H9 (cell line): ENCODE data around the gene LFNG. TPM values are rescaled to one million over a fixed set of nuclear protein-coding genes. Genes with fewer than 3 reads are reported as not detected.

Source experiments
- DNase-seq: peaks from one replicate; pipeline ENCODE4 v3.0.0-alpha.2; 2017
- H2AFZ ChIP-seq: one replicate; pipeline ENCODE4 v1.6.1; 2013; ENCODE audit warnings: mild to moderate bottlenecking, low read length, control low read depth, moderate library complexity
- H2AK5ac ChIP-seq: 2 replicates; pipeline ENCODE4 v1.6.1; 2013; ENCODE audit warnings: low read length, control low read depth, mixed read lengths; ENCODE audit not compliant: insufficient read length
- H2BK120ac ChIP-seq: one replicate; pipeline ENCODE4 v1.6.1; 2013; ENCODE audit warnings: low read depth, mild to moderate bottlenecking, low read length, control low read depth, inconsistent platforms; ENCODE audit not compliant: poor library complexity, severe bottlenecking
- H2BK12ac ChIP-seq: 2 replicates; pipeline ENCODE4 v1.6.1; 2013; ENCODE audit warnings: low read length, control low read depth, mixed read lengths, low read depth; ENCODE audit not compliant: insufficient read length
- H2BK15ac ChIP-seq: 2 replicates; pipeline ENCODE4 v1.6.1; 2013; ENCODE audit warnings: low read depth, low read length, control low read depth
- H2BK20ac ChIP-seq: one replicate; pipeline ENCODE4 v1.6.1; 2013; ENCODE audit warnings: low read depth, mild to moderate bottlenecking, low read length, control low read depth, inconsistent platforms; ENCODE audit not compliant: poor library complexity, severe bottlenecking
- H2BK5ac ChIP-seq: 2 replicates; pipeline ENCODE4 v1.6.1; 2013; ENCODE audit warnings: low read length, control low read depth, mixed read lengths; ENCODE audit not compliant: insufficient read length
- H3K14ac ChIP-seq: 2 replicates; pipeline ENCODE4 v1.6.1; 2013; ENCODE audit warnings: low read length, control low read depth; ENCODE audit not compliant: insufficient read depth
- H3K18ac ChIP-seq: 2 replicates; pipeline ENCODE4 v1.6.1; 2013; ENCODE audit warnings: low read depth, mild to moderate bottlenecking, mixed read lengths, low read length, control low read depth; ENCODE audit not compliant: insufficient read length
- H3K23ac ChIP-seq: 2 replicates; pipeline ENCODE4 v1.6.1; 2013; ENCODE audit warnings: low read length, control low read depth, mixed read lengths, low read depth; ENCODE audit not compliant: insufficient read length
- H3K23me2 ChIP-seq: 2 replicates; pipeline ENCODE4 v1.6.1; 2013; ENCODE audit warnings: low read depth, mild to moderate bottlenecking, mixed read lengths, low read length, control low read depth; ENCODE audit not compliant: insufficient read length, poor library complexity, severe bottlenecking
- H3K27ac ChIP-seq: 2 replicates; pipeline ENCODE4 v1.5.1; 2013; ENCODE audit warnings: low read length, control low read depth, mixed read lengths, low read depth; ENCODE audit not compliant: insufficient read length
- H3K27me3 ChIP-seq: 2 replicates; pipeline ENCODE4 v1.6.1; 2013; ENCODE audit warnings: low read length, control low read depth, inconsistent platforms; ENCODE audit not compliant: insufficient read depth
- H3K4ac ChIP-seq: 2 replicates; pipeline ENCODE4 v1.6.1; 2013; ENCODE audit warnings: low read depth, mild to moderate bottlenecking, control low read depth, inconsistent platforms, low read length, moderate library complexity
- H3K4me1 ChIP-seq: 2 replicates; pipeline ENCODE4 v1.6.1; 2013; ENCODE audit warnings: low read length, control low read depth, inconsistent platforms; ENCODE audit not compliant: insufficient read depth
- H3K4me2 ChIP-seq: 2 replicates; pipeline ENCODE4 v1.6.1; 2013; ENCODE audit warnings: low read length, control low read depth, mixed read lengths; ENCODE audit not compliant: insufficient read length, insufficient read depth
- H3K56ac ChIP-seq: 2 replicates; pipeline ENCODE4 v1.6.1; 2013; ENCODE audit warnings: low read depth, mild to moderate bottlenecking, mixed read lengths, low read length, control low read depth; ENCODE audit not compliant: insufficient read length
- H3K79me1 ChIP-seq: 2 replicates; pipeline ENCODE4 v1.6.1; 2013; ENCODE audit warnings: low read depth, mild to moderate bottlenecking, moderate library complexity, low read length, control low read depth, inconsistent platforms; ENCODE audit not compliant: insufficient read depth, poor library complexity, severe bottlenecking
- H3K79me2 ChIP-seq: 2 replicates; pipeline ENCODE4 v1.6.1; 2013; ENCODE audit warnings: low read length, control low read depth, inconsistent platforms; ENCODE audit not compliant: insufficient read depth
- H3K9ac ChIP-seq: 2 replicates; pipeline ENCODE4 v1.6.1; 2013; ENCODE audit warnings: low read length, control low read depth, mixed read lengths; ENCODE audit not compliant: insufficient read length; ENCODE audit errors: extremely low read depth
- H3K9me3 ChIP-seq: one replicate; pipeline ENCODE4 v1.6.1; 2013; ENCODE audit warnings: low read depth, low read length, inconsistent platforms; ENCODE audit not compliant: control insufficient read depth
- H3T11ph ChIP-seq: one replicate; pipeline ENCODE4 v1.6.1; 2013; ENCODE audit warnings: mild to moderate bottlenecking, low read length, control low read depth, inconsistent platforms
- H4K20me1 ChIP-seq: one replicate; pipeline ENCODE4 v1.6.1; 2013; ENCODE audit not compliant: control insufficient read depth, insufficient read length, insufficient read depth
- H4K5ac ChIP-seq: 2 replicates; pipeline ENCODE4 v1.6.1; 2013; ENCODE audit warnings: low read depth, mild to moderate bottlenecking, mixed read lengths, low read length, control low read depth; ENCODE audit not compliant: insufficient read length
- H4K8ac ChIP-seq: replicated peaks from 2 replicates; pipeline ENCODE4 v1.6.1; 2013; ENCODE audit warnings: low read length, control low read depth, mixed read lengths, low read depth; ENCODE audit not compliant: insufficient read length
- H4K91ac ChIP-seq: 2 replicates; pipeline ENCODE4 v1.6.1; 2013; ENCODE audit warnings: low read depth, mild to moderate bottlenecking, moderate library complexity, mixed read lengths, low read length, control low read depth; ENCODE audit not compliant: insufficient read length
- H3K27ac Mint-ChIP-seq, 3 experiments: 2 replicates in 2 of 3; 3 replicates in 1 of 3; pipeline ENCODE4 v1.8.0; 2020 to 2021; ENCODE audit warnings: mixed read lengths in 3 of 3, mild to moderate bottlenecking in 1 of 3, moderate library complexity in 1 of 3
- H3K27me3 Mint-ChIP-seq: 2 replicates; pipeline ENCODE4 v1.8.0; 2021; ENCODE audit warnings: low read depth, mild to moderate bottlenecking, moderate library complexity, mixed read lengths
- H3K36me3 Mint-ChIP-seq, 3 experiments: 2 replicates in 2 of 3; 3 replicates in 1 of 3; pipeline ENCODE4 v1.8.0; 2020 to 2021; ENCODE audit warnings: low read depth in 3 of 3, mixed read lengths in 3 of 3; ENCODE audit not compliant: insufficient read depth in 1 of 3
- H3K4me1 Mint-ChIP-seq, 2 experiments: 2 replicates each; pipeline ENCODE4 v1.8.0; 2020; ENCODE audit warnings: mixed read lengths in 2 of 2
- H3K4me3 Mint-ChIP-seq, 2 experiments: 2 replicates in 1 of 2; 3 replicates in 1 of 2; pipeline ENCODE4 v1.8.0; 2020 to 2021; ENCODE audit warnings: mild to moderate bottlenecking in 2 of 2, mixed read lengths in 2 of 2, moderate library complexity in 1 of 2
- H3K9me3 Mint-ChIP-seq, 2 experiments: 2 replicates in 1 of 2; 3 replicates in 1 of 2; pipeline ENCODE4 v1.8.0; 2020; ENCODE audit warnings: mild to moderate bottlenecking in 2 of 2, mixed read lengths in 2 of 2, moderate library complexity in 1 of 2
- CTCF ChIP-seq: fragments of 200-600 bp; sonication (generic); conservative IDR thresholded peaks from 3 replicates; pipeline ENCODE4 v1.8.0; 2021; ENCODE audit warnings: antibody characterized with exemption, mild to moderate bottlenecking
- WGBS: extraction: QIAGEN DNeasy Blood & Tissue Kit; methylation state at CpG from one replicate; pipeline ENCODE4 v1.1.7; 2013; ENCODE audit warnings: missing lambda C conversion rate, low lambda C conversion rate, mixed read lengths; ENCODE audit not compliant: insufficient read length; ENCODE audit errors: extremely low coverage; 5-methylcytosine and 5-hydroxymethylcytosine counted together
- total RNA-seq: library from RNA; stranded (reverse); gene quantifications from 2 replicates; pipeline ENCODE4 v1.2.1, GENCODE V29; 2021

Gene LFNG
- total RNA-seq, 1 experiment from 2014 or later: 52.9 TPM

DNA sequence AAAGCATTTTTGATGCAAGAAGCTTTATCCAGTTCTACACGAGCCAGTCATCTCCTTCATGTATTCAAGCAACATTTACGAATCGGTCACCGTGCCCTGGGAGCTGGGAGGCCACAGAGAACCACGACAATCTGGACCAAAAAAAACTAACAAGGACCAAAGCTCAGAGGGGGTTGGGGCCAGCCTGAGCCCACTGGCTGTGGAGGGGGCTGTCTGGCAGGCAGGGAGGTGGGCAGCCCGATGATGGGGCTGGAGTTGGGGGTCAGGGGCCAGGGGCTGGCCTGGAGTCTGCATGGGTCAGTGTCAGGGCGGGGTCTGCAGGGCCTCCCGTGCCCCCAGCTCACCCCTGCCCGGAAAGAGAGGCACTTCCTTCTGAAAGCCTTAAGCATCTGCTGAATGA lies 30.9 kb upstream of the LFNG start:
- H2AK5ac ChIP-seq: no peak overlapping the region
- H3K4me1 Mint-ChIP-seq: peaks cover 4 to 11% of the 10 kb centered on the region in 2 experiments; a peak in 3 of 4 replicates
- H2BK15ac ChIP-seq: no peak overlapping the region; the same call in 1 of the 2 replicates
- TF ChIP-seq CTCF: no peak
- H3K14ac ChIP-seq: no peak overlapping the region; the same call in 1 of the 2 replicates
- no peaks in the 10 kb centered on the region for H3K23me2 ChIP-seq
- no CpG with 5 or more reads among the region's 9 CpGs for WGBS
- no peaks in the 10 kb centered on the region for H3K79me1 ChIP-seq
- H3K18ac ChIP-seq: no peak overlapping the region
- no peak overlapping the region for H3K4ac ChIP-seq
- H3K27ac ChIP-seq: no peak overlapping the region
- no peak overlapping the region for H3K23ac ChIP-seq
- peaks cover 2% of the 10 kb centered on the region for H3K27me3 Mint-ChIP-seq
- peaks cover 2% of the 10 kb centered on the region for H4K20me1 ChIP-seq
- no peaks in the 10 kb centered on the region for H3K27me3 ChIP-seq
- H3K36me3 Mint-ChIP-seq: no peaks in the 10 kb centered on the region; a peak in 2 of 7 replicates
- H3K27ac Mint-ChIP-seq: no peak overlapping the region; a peak in 2 of 7 replicates
- H3K4me2 ChIP-seq: no peak overlapping the region
- no peak overlapping the region for H4K5ac ChIP-seq
- no peak overlapping the region for H3K4me3 Mint-ChIP-seq
- H3K9me3 ChIP-seq: no peaks in the 10 kb centered on the region
- H2AFZ ChIP-seq: no peak overlapping the region
- H3T11ph ChIP-seq: no peak overlapping the region
- H3K4me1 ChIP-seq: no peaks in the 10 kb centered on the region
- no peak overlapping the region for H4K91ac ChIP-seq
- no peak overlapping the region for H4K8ac ChIP-seq
- no peak overlapping the region for H3K56ac ChIP-seq
- H3K9me3 Mint-ChIP-seq: peaks cover 3 to 13% of the 10 kb centered on the region in 2 experiments; a peak in 3 of 5 replicates
- H3K79me2 ChIP-seq: no peaks in the 10 kb centered on the region
- H2BK120ac ChIP-seq: no peak overlapping the region
- no peak overlapping the region for H2BK12ac ChIP-seq
- H3K9ac ChIP-seq: no peak overlapping the region
- no peak for DNase-seq
- no peak overlapping the region for H2BK20ac ChIP-seq
- no peak overlapping the region for H2BK5ac ChIP-seq
